OCI-LY3 (cell line): ENCODE measurements around the gene P4HB.

Source experiments
- EZH2phosphoT487 ChIP-seq: fragments of 200-600 bp; shearing (Covaris generic); IDR thresholded peaks from 2 replicates; pipeline ENCODE4 v1.6.1; 2018; ENCODE audit warnings: antibody characterized with exemption, mixed run types, low read depth
- TF ChIP-seq, protein P1 (sequence below): fragments of 200-600, 300-600 bp; sonication (generic); IDR thresholded peaks from 2 replicates; pipeline ENCODE4 v1.5.1; 2014; ENCODE audit warnings: antibody characterized with exemption, low read length, low read depth

DNA sequence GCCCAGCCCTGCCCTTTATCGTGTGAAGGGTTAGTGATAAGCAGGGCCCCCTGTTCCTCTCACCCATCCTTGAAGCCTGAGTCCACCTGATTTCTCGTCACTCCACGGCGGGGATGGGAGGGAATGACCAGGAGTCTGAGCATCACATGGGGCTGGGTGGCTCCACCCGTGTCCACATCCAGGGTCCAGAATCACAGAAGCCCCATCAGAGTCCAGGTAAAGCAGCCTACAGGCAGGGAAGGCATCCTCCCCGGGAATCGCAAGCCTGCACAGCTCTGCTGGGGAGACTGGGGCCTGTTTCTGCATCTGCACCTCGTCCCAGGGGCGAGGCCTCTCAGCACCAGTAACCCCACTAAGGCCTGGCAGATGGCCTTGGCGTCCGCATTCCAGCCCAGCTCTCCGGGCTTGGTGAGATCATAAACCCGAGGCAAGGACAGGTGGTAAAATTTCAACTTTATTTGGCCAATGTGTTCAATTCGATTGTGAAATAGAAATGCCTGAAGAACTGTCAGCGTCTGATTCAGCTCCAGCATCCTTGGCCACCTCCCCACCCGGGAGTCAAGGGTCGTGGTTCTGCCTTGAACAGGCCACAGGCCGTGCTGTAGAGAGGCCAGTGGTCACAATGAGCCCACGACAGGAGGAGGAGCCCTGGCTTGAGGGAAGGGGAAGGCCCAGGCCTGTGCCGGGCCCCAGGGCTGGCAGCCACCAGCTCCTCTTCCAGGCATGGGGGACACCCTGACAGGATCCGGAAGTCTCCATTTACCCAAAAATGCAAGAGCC is 17.4 kb downstream of the P4HB start:
- TF ChIP-seq, protein P1, sequence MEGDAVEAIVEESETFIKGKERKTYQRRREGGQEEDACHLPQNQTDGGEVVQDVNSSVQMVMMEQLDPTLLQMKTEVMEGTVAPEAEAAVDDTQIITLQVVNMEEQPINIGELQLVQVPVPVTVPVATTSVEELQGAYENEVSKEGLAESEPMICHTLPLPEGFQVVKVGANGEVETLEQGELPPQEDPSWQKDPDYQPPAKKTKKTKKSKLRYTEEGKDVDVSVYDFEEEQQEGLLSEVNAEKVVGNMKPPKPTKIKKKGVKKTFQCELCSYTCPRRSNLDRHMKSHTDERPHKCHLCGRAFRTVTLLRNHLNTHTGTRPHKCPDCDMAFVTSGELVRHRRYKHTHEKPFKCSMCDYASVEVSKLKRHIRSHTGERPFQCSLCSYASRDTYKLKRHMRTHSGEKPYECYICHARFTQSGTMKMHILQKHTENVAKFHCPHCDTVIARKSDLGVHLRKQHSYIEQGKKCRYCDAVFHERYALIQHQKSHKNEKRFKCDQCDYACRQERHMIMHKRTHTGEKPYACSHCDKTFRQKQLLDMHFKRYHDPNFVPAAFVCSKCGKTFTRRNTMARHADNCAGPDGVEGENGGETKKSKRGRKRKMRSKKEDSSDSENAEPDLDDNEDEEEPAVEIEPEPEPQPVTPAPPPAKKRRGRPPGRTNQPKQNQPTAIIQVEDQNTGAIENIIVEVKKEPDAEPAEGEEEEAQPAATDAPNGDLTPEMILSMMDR, result no peak
- TF ChIP-seq EZH2phosphoT487, result no peak
